ENCODE measurements around the gene ARID5A.
"Not testable (repeated sequence)": the region's sequence is repeated elsewhere in the genome, so short reads cannot be mapped to it uniquely, and the experiment has no call there.

The ARID5A gene

DNA sequence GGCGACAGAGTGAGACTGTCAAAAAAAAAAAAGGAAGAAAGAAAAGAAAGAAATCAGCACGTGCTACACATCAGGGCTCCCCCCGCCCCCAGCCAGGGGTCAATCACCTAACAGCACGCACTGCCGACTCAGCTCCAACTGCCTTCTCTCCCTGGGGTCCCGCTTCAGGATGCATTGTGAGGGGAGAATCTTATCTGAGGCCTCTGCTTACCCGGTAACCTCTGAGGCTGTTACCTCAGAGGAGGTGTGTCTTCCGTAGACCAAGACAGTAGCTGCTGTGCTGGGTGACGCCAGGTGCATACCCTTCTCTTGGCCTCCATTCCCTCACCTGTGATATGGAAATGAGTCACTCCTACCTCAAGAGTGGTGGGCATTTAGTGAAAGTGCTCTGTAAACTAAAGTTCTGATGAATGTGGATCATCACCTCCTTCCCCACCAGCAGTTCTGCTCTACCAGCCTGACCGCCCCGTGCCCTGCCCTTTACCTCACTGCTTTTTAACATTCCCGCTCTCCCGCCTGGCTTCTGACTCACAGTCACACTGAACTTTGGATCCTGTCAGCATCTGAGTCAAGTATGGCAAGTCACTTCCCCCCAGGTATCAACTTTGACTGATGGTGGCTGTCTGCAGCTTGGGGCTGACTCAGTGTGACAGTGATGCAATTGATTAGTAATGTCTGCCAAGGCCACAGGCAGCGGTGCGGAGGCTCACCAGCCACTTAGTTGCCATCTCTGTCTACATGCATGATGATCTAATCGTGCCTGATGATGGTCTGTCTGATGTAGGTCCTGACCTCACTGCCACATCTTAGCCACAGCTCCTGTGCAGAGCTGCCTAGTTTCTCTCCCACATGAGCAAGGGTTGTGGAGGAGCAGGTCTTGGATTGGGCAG is 20.1 kb downstream of the ARID5A start:
- no peak overlapping the region for H3K4me3 Mint-ChIP-seq
- CTCF ChIA-PET = interaction anchor here (0.6 to 5.3 kb wide), 2 partner anchors 46 to 300 kb away, joined by 3 to 51 read pairs; no protein-coding TSS in a partner anchor
- H3K27ac Mint-ChIP-seq = no peak overlapping the region
- DNase-seq = no peak
- H3K9me3 Mint-ChIP-seq = no peaks in the 10 kb centered on the region
- peaks cover 26% of the 10 kb centered on the region for H3K4me1 Mint-ChIP-seq
- peaks cover 14% of the 10 kb centered on the region for H3K36me3 Mint-ChIP-seq
- H3K27me3 Mint-ChIP-seq = peaks cover 13% of the 10 kb centered on the region

DNA sequence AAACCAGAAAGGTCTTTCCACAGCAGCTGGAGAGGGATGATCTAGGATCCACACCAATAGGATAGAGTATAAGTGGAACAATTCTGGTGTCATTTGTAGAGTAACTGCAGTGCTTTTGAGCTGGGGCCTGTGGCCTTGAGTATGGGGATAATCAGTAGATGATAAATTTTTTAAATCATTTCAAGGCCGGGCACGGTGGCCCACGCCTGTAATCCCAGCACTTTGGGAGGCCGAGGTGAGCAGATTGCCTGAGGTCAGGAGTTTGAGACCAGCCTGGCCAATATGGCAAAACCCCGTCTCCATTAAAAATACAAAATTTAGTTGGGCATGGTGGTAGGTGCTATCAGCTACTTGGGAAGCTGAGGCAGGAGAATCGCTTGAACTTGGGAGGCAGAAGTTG is 20.9 kb downstream of the ARID5A start:
- H3K4me1 Mint-ChIP-seq = peaks cover 26% of the 10 kb centered on the region
- DNase-seq, H3K9me3 Mint-ChIP-seq, H3K36me3 Mint-ChIP-seq, H3K4me3 Mint-ChIP-seq, H3K27ac Mint-ChIP-seq: not testable (repeated sequence)
- CTCF ChIA-PET = interaction anchor here (0.6 to 5.3 kb wide), 2 partner anchors 47 to 301 kb away, joined by 3 to 51 read pairs; no protein-coding TSS in a partner anchor
- H3K27me3 Mint-ChIP-seq = peaks cover 16% of the 10 kb centered on the region

DNA sequence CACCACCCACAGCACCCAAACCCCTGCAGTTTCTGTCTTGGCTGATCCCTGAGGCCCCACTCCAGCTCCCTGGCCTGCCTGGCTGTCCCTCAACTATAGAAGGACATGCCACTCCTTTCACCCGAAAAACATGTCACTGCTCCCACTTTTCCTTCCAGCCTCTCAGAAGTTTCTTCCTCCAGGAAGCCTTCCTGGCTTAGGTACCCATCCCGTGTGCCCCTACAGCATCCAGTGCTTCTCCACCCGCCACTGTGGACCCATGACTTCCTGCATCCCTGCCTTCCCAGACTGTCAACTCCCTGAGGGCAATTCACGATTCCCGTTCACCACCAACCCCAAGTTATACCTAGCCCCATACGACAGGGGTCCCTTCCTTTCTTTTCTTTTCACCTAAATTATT is 21.5 kb downstream of the ARID5A start:
- Mint-ChIP-seq H3K4me1 (peaks cover 23% of the 10 kb centered on the region), H3K27me3 (peaks cover 16% of the 10 kb centered on the region), H3K27ac (no peak overlapping the region), H3K4me3 (no peak overlapping the region), H3K36me3 (peaks cover 3% of the 10 kb centered on the region), H3K9me3 (no peaks in the 10 kb centered on the region)
- DNase-seq = no peak
- CTCF ChIA-PET = interaction anchor here (0.6 to 5.3 kb wide), 2 partner anchors 10 to 47 kb away, joined by 3 to 51 read pairs; no protein-coding TSS in a partner anchor

DNA sequence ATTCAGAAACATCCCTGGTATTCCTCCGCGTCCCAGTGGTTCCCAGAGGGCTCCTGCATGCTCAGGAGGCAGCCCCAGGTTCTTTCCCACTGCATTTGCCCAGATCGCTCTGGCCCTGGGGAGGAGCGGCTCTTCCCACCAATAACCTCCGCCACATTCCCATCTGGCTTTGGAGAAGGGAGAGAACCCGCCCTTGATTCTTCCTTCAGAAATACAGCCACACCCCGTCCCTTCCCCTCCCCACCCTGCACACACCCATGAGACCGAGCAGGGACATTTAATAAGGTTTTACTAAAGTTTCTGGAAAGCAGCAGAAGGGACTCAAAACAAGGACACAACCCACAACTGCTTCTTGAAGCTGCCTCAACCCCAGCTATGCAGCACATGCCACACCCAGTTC is 21.9 kb downstream of the ARID5A start:
- H3K4me1 Mint-ChIP-seq = peaks cover 19% of the 10 kb centered on the region
- H3K9me3 Mint-ChIP-seq = no peaks in the 10 kb centered on the region
- no peak overlapping the region for H3K4me3 Mint-ChIP-seq
- H3K36me3 Mint-ChIP-seq = no peaks in the 10 kb centered on the region
- no peak for DNase-seq
- H3K27ac Mint-ChIP-seq = no peak overlapping the region
- CTCF ChIA-PET = no interaction called here
- H3K27me3 Mint-ChIP-seq = peaks cover 16% of the 10 kb centered on the region

DNA sequence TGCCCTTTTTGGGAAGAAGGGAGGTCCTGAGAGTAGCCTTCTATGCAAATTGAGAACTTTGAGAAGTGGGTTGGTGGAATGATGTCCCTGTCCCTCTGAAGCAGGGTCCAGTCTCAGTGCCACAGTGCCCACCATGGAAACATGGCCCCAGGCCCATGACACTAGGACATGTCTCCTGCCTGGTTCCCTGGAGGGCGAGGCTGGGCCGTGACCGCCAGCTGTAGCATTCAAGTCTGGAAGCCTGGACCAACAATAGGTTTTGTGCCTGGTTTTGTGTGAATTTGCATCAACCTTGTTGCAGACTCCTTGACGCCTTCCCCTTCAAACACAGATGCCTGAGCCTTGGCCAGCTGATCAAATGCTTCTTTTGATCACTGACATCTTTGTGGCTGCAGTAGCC is 27.5 kb downstream of the ARID5A start:
- CTCF ChIA-PET = no interaction called here
- no peaks in the 10 kb centered on the region for H3K4me1 Mint-ChIP-seq
- peaks cover 17% of the 10 kb centered on the region for H3K27me3 Mint-ChIP-seq
- H3K27ac Mint-ChIP-seq = no peak overlapping the region
- no peak for DNase-seq
- no peak overlapping the region for H3K4me3 Mint-ChIP-seq
- H3K9me3 Mint-ChIP-seq = no peaks in the 10 kb centered on the region
- no peaks in the 10 kb centered on the region for H3K36me3 Mint-ChIP-seq

DNA sequence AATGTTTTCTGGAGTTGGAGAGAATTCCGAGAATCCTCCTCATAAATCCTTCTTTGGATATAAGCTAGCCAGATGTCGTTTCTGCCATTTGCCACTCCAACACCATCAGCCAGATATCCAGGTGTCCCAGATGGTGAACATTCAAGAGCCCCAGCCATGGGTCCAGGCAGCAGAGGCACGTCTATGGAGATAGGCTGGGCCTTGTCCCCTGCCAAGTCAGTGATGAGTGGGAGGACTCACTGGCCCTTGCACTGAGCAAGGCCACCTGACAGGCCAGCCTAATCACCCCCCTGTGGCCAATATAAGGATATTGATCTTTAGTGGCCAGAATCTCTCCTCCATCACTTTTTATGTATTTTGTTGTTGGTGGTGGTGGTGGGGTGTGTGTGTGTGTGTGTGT is 28.0 kb downstream of the ARID5A start:
- Mint-ChIP-seq H3K27me3 (peaks cover 16% of the 10 kb centered on the region), H3K27ac (no peak overlapping the region), H3K9me3 (no peaks in the 10 kb centered on the region), H3K36me3 (no peaks in the 10 kb centered on the region), H3K4me3 (no peak overlapping the region), H3K4me1 (no peaks in the 10 kb centered on the region)
- DNase-seq = no peak
- CTCF ChIA-PET = no interaction called here

DNA sequence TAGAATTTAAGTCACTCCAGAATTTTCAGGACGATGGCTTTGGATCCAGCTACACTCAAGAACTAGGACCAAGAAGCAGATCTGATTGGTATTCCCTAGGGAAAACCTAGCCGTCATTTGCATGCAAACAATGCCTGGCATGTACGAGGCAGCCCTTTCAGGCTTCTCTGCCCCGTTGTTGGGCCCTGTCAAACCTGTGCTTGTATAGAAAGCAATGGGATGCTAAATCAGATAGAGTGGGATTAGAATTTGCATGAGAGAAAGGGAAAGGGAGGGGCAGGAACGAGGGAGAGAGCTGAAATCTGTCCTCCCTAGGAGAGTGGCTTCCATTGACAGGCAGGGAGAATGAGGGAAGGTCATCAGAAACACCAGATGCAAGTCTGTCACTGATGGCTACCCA is 28.6 kb downstream of the ARID5A start:
- Mint-ChIP-seq H3K4me3 (no peak overlapping the region), H3K36me3 (no peaks in the 10 kb centered on the region), H3K27me3 (peaks cover 11% of the 10 kb centered on the region), H3K27ac (no peak overlapping the region), H3K9me3 (no peaks in the 10 kb centered on the region), H3K4me1 (no peaks in the 10 kb centered on the region)
- CTCF ChIA-PET = no interaction called here
- no peak for DNase-seq

DNA sequence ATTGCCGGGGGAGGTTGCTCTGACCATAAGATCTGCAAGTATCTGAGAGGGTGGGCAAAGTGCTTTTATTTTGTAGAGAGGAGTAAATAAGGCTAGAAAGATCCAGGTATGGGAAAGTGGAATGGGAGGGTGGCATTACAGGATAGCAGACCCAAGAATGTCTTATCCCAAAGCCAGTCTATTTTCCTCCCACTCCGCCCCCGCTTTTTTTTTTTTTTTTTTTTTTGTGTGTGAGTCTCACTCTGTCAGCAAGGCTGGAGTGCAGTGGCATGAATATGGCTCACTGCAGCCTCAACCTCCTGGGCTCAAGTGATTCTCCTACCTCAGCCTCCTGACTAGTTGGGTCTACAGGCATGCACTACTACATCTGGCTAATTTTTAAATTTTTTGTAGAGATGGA is 31.5 kb downstream of the ARID5A start:
- Mint-ChIP-seq H3K27ac (no peak overlapping the region), H3K4me3 (no peak overlapping the region)

DNA sequence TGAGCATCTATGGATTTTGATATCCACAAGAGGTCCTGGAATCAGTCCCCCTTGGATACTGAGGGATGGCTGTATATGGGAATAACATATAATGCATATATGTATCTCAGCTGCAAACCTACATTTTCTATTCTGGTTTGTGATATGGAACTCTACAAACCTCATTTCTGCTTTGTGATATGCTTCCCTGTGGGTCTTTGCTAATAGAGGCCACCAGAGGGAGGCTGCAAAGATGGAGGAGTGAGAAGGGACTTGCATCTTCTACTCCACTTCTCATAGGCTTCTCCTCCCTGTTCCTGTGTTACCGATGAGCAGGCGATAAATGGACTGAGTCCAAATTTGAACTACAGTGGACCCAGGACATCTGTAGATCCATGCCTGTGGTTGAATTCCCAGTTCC is 37.8 kb downstream of the ARID5A start:
- no peak overlapping the region for H3K4me3 Mint-ChIP-seq
- CTCF ChIA-PET = interaction anchor here (1.7 kb wide), 1 partner anchor 167 kb away, joined by 6 read pairs; no protein-coding TSS in a partner anchor
- no peaks in the 10 kb centered on the region for H3K9me3 Mint-ChIP-seq
- DNase-seq = no peak
- no peaks in the 10 kb centered on the region for H3K27me3 Mint-ChIP-seq
- H3K27ac Mint-ChIP-seq = no peak overlapping the region
- no peaks in the 10 kb centered on the region for H3K36me3 Mint-ChIP-seq
- H3K4me1 Mint-ChIP-seq = no peaks in the 10 kb centered on the region

More for the DNA sequence above, 31.5 kb downstream of the ARID5A start:
- no peaks in the 10 kb centered on the region for H3K36me3 Mint-ChIP-seq
- CTCF ChIA-PET = no interaction called here
- peaks cover 7% of the 10 kb centered on the region for H3K27me3 Mint-ChIP-seq
- H3K4me1 Mint-ChIP-seq = no peaks in the 10 kb centered on the region
- H3K9me3 Mint-ChIP-seq = no peaks in the 10 kb centered on the region
- DNase-seq = no peak

DNA sequence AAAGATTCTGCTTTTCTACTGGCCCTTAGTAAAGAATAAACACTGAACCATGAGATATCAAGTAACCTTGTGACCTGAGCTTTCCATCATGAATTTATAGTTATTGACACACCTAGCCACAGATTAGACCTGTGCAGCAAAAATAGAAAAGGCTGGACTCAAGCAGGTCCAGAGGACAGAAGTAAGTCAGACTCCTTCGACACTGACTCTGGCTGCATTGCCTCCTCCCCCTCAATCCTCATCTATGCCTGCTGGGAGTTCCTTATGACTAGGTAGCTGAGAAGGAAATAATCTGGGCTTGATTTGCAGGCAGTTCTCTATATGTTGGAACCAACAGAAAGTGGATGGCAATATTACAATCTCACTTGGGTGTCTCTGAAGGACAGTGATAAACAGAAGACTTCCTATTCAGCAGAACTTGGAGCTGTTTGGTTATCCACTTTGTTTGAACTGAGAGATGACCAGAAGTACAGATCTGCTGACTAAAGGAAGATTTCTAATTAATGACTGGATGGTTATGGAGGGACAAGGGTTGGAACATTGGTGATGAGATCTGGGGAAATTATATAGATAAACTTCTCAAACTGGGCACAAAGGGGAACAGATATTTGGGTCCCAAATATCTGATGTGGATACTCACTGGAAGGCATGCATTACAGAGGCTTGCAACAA is 39.4 kb downstream of the ARID5A start:
- CTCF ChIA-PET = interaction anchor here (1.7 kb wide), 1 partner anchor 169 kb away, joined by 6 read pairs; no protein-coding TSS in a partner anchor
- H3K27me3 Mint-ChIP-seq = no peaks in the 10 kb centered on the region
- no peaks in the 10 kb centered on the region for H3K9me3 Mint-ChIP-seq
- no peak overlapping the region for H3K4me3 Mint-ChIP-seq
- no peaks in the 10 kb centered on the region for H3K36me3 Mint-ChIP-seq
- H3K27ac Mint-ChIP-seq = no peak overlapping the region
- no peak for DNase-seq
- no peaks in the 10 kb centered on the region for H3K4me1 Mint-ChIP-seq

DNA sequence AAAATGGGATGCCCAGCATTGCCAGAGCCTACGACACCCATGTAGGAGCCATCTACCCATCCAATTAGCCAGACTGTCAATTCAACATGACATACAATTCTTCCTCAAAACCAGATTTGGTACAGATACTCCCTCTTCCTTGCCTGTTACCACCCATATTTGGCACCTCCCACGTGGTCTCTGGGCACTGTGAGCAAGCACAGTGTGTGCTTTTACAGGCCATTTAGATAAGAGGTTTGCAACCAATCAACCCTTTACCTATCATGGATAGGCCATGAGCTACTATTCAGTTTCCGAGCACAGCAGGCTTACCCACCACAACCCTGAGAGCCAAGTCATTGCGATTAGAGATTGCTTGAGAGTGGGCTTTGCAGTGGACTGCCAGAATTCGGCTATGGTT is 40.9 kb downstream of the ARID5A start:
- DNase-seq = no peak

DNA sequence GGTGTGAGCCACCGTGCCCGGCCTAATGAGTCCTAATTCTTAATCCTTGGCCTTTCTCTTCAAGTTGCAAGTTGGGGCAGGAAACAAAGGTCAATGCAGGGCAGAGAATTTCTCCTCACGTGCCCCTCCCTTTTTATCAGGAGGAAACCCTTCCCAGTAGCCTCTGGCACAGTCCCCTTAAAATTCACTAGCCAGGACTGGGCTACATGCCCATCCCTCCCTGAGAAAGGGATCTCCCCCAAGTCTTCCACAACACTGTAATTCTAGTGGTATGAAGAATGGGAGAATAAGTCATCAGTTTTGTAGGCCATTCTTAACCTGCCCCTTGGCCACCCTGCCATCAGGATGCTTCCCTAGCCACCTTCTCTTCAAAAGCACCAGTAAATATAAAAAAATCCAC is 42.2 kb downstream of the ARID5A start:
- Mint-ChIP-seq H3K27ac (no peak overlapping the region), H3K4me1 (no peaks in the 10 kb centered on the region), H3K9me3 (no peaks in the 10 kb centered on the region), H3K36me3 (no peaks in the 10 kb centered on the region), H3K27me3 (no peaks in the 10 kb centered on the region), H3K4me3 (no peak overlapping the region)
- CTCF ChIA-PET = interaction anchor here (2.3 kb wide), 1 partner anchor 25 kb away, joined by 5 read pairs; no protein-coding TSS in a partner anchor
- DNase-seq = no peak

More for the DNA sequence above, 40.9 kb downstream of the ARID5A start:
- no peaks in the 10 kb centered on the region for H3K4me1 Mint-ChIP-seq
- no peak overlapping the region for H3K4me3 Mint-ChIP-seq
- H3K36me3 Mint-ChIP-seq = no peaks in the 10 kb centered on the region
- CTCF ChIA-PET = interaction anchor here (0.7 to 2.3 kb wide), 3 partner anchors 17 to 186 kb away, joined by 3 to 5 read pairs (median 4); no protein-coding TSS in a partner anchor
- H3K27ac Mint-ChIP-seq = no peak overlapping the region
- no peaks in the 10 kb centered on the region for H3K27me3 Mint-ChIP-seq
- H3K9me3 Mint-ChIP-seq = no peaks in the 10 kb centered on the region

DNA sequence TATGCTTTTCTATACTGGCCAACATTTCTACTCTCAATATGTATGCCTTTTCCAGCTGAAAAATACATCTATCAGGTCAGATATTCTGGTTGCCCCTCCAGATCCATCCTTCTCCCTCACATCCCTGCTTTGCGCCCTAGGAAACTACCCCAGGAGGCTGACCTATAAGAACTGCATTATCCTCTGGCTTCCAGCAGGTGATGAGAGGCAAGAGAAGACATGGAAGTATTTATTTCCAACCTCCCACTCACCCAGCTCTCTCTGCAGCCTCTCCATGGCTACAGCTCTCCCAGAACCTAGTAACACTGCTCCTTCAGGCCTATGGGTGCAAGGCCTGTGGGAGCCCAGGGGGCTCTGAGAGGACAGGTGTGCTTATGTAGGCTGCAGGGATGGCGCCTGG is 42.9 kb downstream of the ARID5A start:
- H3K9me3 Mint-ChIP-seq = no peaks in the 10 kb centered on the region
- H3K36me3 Mint-ChIP-seq = peaks cover 3% of the 10 kb centered on the region
- H3K27me3 Mint-ChIP-seq = no peaks in the 10 kb centered on the region
- H3K4me1 Mint-ChIP-seq = no peaks in the 10 kb centered on the region
- no peak for DNase-seq
- CTCF ChIA-PET = interaction anchor here (0.6 to 2.3 kb wide), 6 partner anchors 13 to 278 kb away, joined by 3 to 5 read pairs (median 4); no protein-coding TSS in a partner anchor
- no peak overlapping the region for H3K27ac Mint-ChIP-seq
- no peak overlapping the region for H3K4me3 Mint-ChIP-seq

DNA sequence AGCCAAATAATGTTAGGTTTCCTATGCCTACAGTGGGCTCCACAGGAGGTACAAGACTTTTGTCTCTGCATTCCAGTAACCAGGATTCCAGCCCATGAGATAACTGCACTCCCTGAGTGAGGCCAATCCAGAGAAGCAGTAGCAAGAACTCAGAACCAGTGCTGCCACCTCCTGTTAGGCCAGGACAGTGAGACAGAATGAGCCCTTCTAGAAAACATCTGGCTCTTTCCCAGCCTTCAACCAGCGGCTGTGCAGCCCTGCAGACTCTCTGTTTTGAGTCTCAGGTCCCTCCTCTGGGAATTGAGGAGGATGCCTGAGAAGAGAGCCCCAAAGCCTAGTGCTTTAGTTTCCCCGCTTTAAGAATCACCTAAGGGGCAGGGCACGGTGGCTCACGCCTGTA is 44.2 kb downstream of the ARID5A start:
- Mint-ChIP-seq H3K4me1 (no peaks in the 10 kb centered on the region), H3K9me3 (no peaks in the 10 kb centered on the region), H3K36me3 (peaks cover 13% of the 10 kb centered on the region), H3K27ac (no peak overlapping the region), H3K4me3 (no peak overlapping the region), H3K27me3 (no peaks in the 10 kb centered on the region)
- CTCF ChIA-PET = interaction anchor here (0.8 to 1.6 kb wide), 3 partner anchors 13 to 177 kb away, joined by 3 to 6 read pairs (median 4); no protein-coding TSS in a partner anchor
- DNase-seq = peak; percentile 49

Data from activated naive CD4-positive, alpha-beta T cell treated with anti-CD3 and anti-CD28 coated beads, Interleukin-2, amount 10 ng/mL, durations not matched to agents 7 days and 5 days (primary cell).